Dermis blood vessel endothelial cell (primary cell): ENCODE measurements around the gene C19orf81. TPM values are rescaled to one million over a fixed set of nuclear protein-coding genes. Genes with fewer than 3 reads are reported as not detected.

Source experiments
- DNase-seq: peaks from one replicate; pipeline ENCODE4 v3.0.0; 2010
- total RNA-seq: library from RNA; depleted of rRNA; stranded (reverse); fragments of >200 nt; gene quantifications from 2 replicates; pipeline ENCODE4 v1.2.3, GENCODE V29; 2014

The C19orf81 gene
- total RNA-seq, 1 donor from 2014 or later, result not detected

GRCh38 chr19:50686310-50687032 lies 37.2 kb downstream of the C19orf81 start:
- DNase-seq, result no peak

GRCh38 chr19:50688766-50689165 lies 39.5 kb downstream of the C19orf81 start:
- DNase-seq, result no peak

GRCh38 chr19:50690439-50690838 lies 41.2 kb downstream of the C19orf81 start:
- DNase-seq, result no peak

- DNase-seq, result no peak
These were observed 44.1 kb downstream of the C19orf81 start for GRCh38 chr19:50693064-50693975.

- DNase-seq, result no peak
These were observed 45.5 kb downstream of the C19orf81 start for GRCh38 chr19:50694815-50695145.

GRCh38 chr19:50695251-50696093 lies 46.2 kb downstream of the C19orf81 start:
- DNase-seq, result peak; percentile 46

- no peak for DNase-seq
These were observed 46.8 kb downstream of the C19orf81 start for GRCh38 chr19:50696094-50696483.

GRCh38 chr19:50697414-50698124 lies 48.3 kb downstream of the C19orf81 start:
- no peak for DNase-seq

- no peak for DNase-seq
These were observed 52.2 kb downstream of the C19orf81 start for GRCh38 chr19:50701367-50701985.

GRCh38 chr19:50702158-50702870 lies 53.1 kb downstream of the C19orf81 start:
- no peak for DNase-seq

GRCh38 chr19:50702871-50703829 lies 53.9 kb downstream of the C19orf81 start:
- peak; percentile 73 for DNase-seq

GRCh38 chr19:50703915-50704796 lies 54.9 kb downstream of the C19orf81 start:
- peak; percentile 40 for DNase-seq

GRCh38 chr19:50705422-50706019 lies 56.3 kb downstream of the C19orf81 start:
- DNase-seq, result peak; percentile 78

- DNase-seq, result no peak
These were observed 57.1 kb downstream of the C19orf81 start for GRCh38 chr19:50706387-50706786.

- DNase-seq, result no peak
These were observed 59.1 kb downstream of the C19orf81 start for GRCh38 chr19:50708179-50708879.
